Spinal cord (tissue), 10 donors: Measurements from ENCODE around the gene SEMA3D. TPM values are rescaled to one million over a fixed set of nuclear protein-coding genes. Genes with fewer than 3 reads are reported as not detected.
A peak's percentile ranks its signal among the peaks of the same experiment; 100 is the strongest.

ENCODE experiments used
- DNase-seq, 6 donors: peaks; one replicate each; pipeline versions ENCODE4 v3.0.0 to v3.0.0-alpha.2; 2013 to 2015; ENCODE audit warnings: low spot score in 6 of 6, low read depth in 4 of 6
- H3K27ac ChIP-seq: one replicate; pipeline ENCODE4 v1.5.1; 2013; ENCODE audit warnings: low read depth, low read length, control low read depth
- H3K27me3 ChIP-seq: one replicate; pipeline ENCODE4 v1.6.1; 2013; ENCODE audit warnings: low read length; ENCODE audit not compliant: control insufficient read depth, insufficient read depth
- H3K36me3 ChIP-seq: one replicate; pipeline ENCODE4 v1.6.1; 2013; ENCODE audit warnings: low read length; ENCODE audit not compliant: control insufficient read depth, insufficient read depth
- H3K4me1 ChIP-seq: one replicate; pipeline ENCODE4 v1.6.1; 2013; ENCODE audit warnings: low read length; ENCODE audit not compliant: control insufficient read depth, insufficient read depth
- H3K4me3 ChIP-seq: one replicate; pipeline ENCODE4 v1.5.1; 2013; ENCODE audit warnings: low read depth, low read length, control low read depth
- H3K9me3 ChIP-seq: one replicate; pipeline ENCODE4 v1.6.1; 2013; ENCODE audit warnings: low read length; ENCODE audit not compliant: control insufficient read depth, insufficient read depth
- WGBS: methylation state at CpG from one replicate; pipeline ENCODE4 v1.1.5; 2013; ENCODE audit warnings: missing lambda C conversion rate; ENCODE audit not compliant: insufficient coverage; 5-methylcytosine and 5-hydroxymethylcytosine counted together
- long read RNA-seq, 4 donors: transcript quantifications; one replicate each; lab custom pipeline, GENCODE V29; 2026
- polyA plus RNA-seq, 2 donors: library from polyadenylated mRNA; unstranded; fragments of 120-200 nt; gene quantifications; one replicate each; pipeline ENCODE4 v1.2.1, GENCODE V29; 2013; ENCODE audit not compliant: insufficient read length in 2 of 2
- total RNA-seq, 2 donors: library from RNA; depleted of rRNA in 1 of 2; stranded (reverse); fragments of 120-200 nt in 1 of 2; fragments of >200 nt in 1 of 2; gene quantifications; one replicate each; pipeline versions ENCODE4 v1.2.3 to v1.2.4, GENCODE V29; 2013 to 2014
- donor health status: healthy.

The SEMA3D gene
- total RNA-seq (10 to 100 TPM; 35.7 to 41.0 TPM), polyA plus RNA-seq (10 to 100 TPM in 1 of 2 donors, 1 to 10 TPM in 1; 8.8 to 13.2 TPM)
- long read RNA-seq, donor 1, result 0 reads
- long read RNA-seq, donor 2, result 0 reads
- long read RNA-seq, donor 3, result 0 reads
- long read RNA-seq, donor 4, result 0 reads

GRCh38 chr7:85186521-85187241, at the start of gene SEMA3D:
SEMA3D (minus strand) TSS chr7:85187056; CDS start chr7:85121891, 65,165 bp downstream.
- no peaks in the 10 kb centered on the region for H3K36me3 ChIP-seq
- H3K27ac ChIP-seq, result peak within 1 kb of the TSS; percentile 90
- H3K9me3 ChIP-seq, result no peaks in the 10 kb centered on the region
- H3K4me3 ChIP-seq, result peak within 1 kb of the TSS; percentile 91
- WGBS, result 0% methylated on average over 43 of the region's 45 CpGs
- peaks cover 21% of the 10 kb centered on the region for H3K4me1 ChIP-seq
- H3K27me3 ChIP-seq, result peaks cover 6% of the 10 kb centered on the region
- DNase-seq, result peak; percentile 59 to 94 (median 76)

GRCh38 chr7:85234730-85235129, 47.9 kb upstream of the SEMA3D start:
- Histone ChIP-seq H3K4me3 (no peak overlapping the region), H3K4me1 (no peaks in the 10 kb centered on the region), H3K27me3 (no peaks in the 10 kb centered on the region), H3K36me3 (no peaks in the 10 kb centered on the region), H3K9me3 (no peaks in the 10 kb centered on the region), H3K27ac (no peak overlapping the region)
- no peak for DNase-seq
- WGBS, result no CpG with 5 or more reads among the region's 3 CpGs

GRCh38 chr7:85232068-85232467, 45.2 kb upstream of the SEMA3D start:
- H3K36me3 ChIP-seq, result no peaks in the 10 kb centered on the region
- no peak for DNase-seq
- no peaks in the 10 kb centered on the region for H3K9me3 ChIP-seq
- no peaks in the 10 kb centered on the region for H3K4me1 ChIP-seq
- 100% methylated on average over 1 of the region's 2 CpGs for WGBS
- H3K4me3 ChIP-seq, result no peak overlapping the region
- H3K27ac ChIP-seq, result no peak overlapping the region
- no peaks in the 10 kb centered on the region for H3K27me3 ChIP-seq

GRCh38 chr7:85230623-85231022, 43.8 kb upstream of the SEMA3D start:
- Histone ChIP-seq H3K4me1 (no peaks in the 10 kb centered on the region), H3K27ac (no peak overlapping the region), H3K4me3 (no peak overlapping the region), H3K27me3 (no peaks in the 10 kb centered on the region), H3K9me3 (no peaks in the 10 kb centered on the region), H3K36me3 (no peaks in the 10 kb centered on the region)
- DNase-seq, result no peak
- WGBS, result 86% methylated on average over 3 of the region's 3 CpGs

- no peaks in the 10 kb centered on the region for H3K9me3 ChIP-seq
- no peak for DNase-seq
- H3K4me1 ChIP-seq, result no peaks in the 10 kb centered on the region
- H3K36me3 ChIP-seq, result no peaks in the 10 kb centered on the region
- no peak overlapping the region for H3K27ac ChIP-seq
- H3K27me3 ChIP-seq, result no peaks in the 10 kb centered on the region
- no peak overlapping the region for H3K4me3 ChIP-seq
These were observed 42.7 kb upstream of the SEMA3D start for GRCh38 chr7:85229544-85229943.

GRCh38 chr7:85226361-85227085, 39.7 kb upstream of the SEMA3D start:
- DNase-seq, result no peak
- H3K27me3 ChIP-seq, result no peaks in the 10 kb centered on the region
- no CpG with 5 or more reads among the region's 3 CpGs for WGBS

DNA sequence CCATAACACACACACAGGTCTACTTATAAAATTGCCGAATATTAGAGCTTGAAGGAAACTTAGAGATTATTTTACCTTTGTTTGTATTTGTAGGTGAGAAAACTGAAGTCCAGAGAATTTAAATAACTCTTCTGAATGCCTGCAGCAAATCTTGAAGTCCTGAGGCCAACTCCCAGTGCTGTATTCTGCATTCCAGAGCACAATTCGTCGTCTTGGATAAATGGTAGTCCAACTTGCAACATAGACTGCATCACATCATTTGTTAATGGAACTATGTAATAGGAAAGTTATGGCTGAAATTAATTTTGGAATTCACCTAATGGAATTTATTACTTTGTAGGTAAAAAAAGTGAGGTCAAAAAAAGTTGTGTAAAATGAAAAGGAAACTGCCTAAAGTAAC, 37.3 kb upstream of the SEMA3D start:
- Histone ChIP-seq H3K27me3 (no peaks in the 10 kb centered on the region), H3K9me3 (no peaks in the 10 kb centered on the region)
- no CpG with 5 or more reads among the region's 3 CpGs for WGBS

More at GRCh38 chr7:85226361-85227085, 39.7 kb upstream of the SEMA3D start:
- H3K27ac ChIP-seq, result no peak overlapping the region
- no peaks in the 10 kb centered on the region for H3K36me3 ChIP-seq
- no peak overlapping the region for H3K4me3 ChIP-seq
- H3K9me3 ChIP-seq, result no peaks in the 10 kb centered on the region
- no peaks in the 10 kb centered on the region for H3K4me1 ChIP-seq

GRCh38 chr7:85222522-85222921, 35.7 kb upstream of the SEMA3D start:
- Histone ChIP-seq H3K36me3 (no peaks in the 10 kb centered on the region), H3K27ac (no peak overlapping the region), H3K9me3 (no peaks in the 10 kb centered on the region), H3K4me1 (no peaks in the 10 kb centered on the region), H3K4me3 (no peak overlapping the region), H3K27me3 (no peaks in the 10 kb centered on the region)
- 90% methylated on average over 2 of the region's 4 CpGs for WGBS
- no peak for DNase-seq

More for the DNA sequence above, 37.3 kb upstream of the SEMA3D start:
- H3K27ac ChIP-seq, result no peak overlapping the region
- no peak overlapping the region for H3K4me3 ChIP-seq
- no peaks in the 10 kb centered on the region for H3K36me3 ChIP-seq
- no peak for DNase-seq
- H3K4me1 ChIP-seq, result no peaks in the 10 kb centered on the region

- Histone ChIP-seq H3K4me3 (no peak overlapping the region), H3K27ac (no peak overlapping the region), H3K36me3 (no peaks in the 10 kb centered on the region), H3K4me1 (no peaks in the 10 kb centered on the region), H3K27me3 (no peaks in the 10 kb centered on the region), H3K9me3 (no peaks in the 10 kb centered on the region)
- peak in 1 of 6 donors; percentile 51 for DNase-seq
These were observed 34.9 kb upstream of the SEMA3D start for GRCh38 chr7:85221796-85222195.

GRCh38 chr7:85220651-85221050, 33.8 kb upstream of the SEMA3D start:
- no peaks in the 10 kb centered on the region for H3K36me3 ChIP-seq

More at GRCh38 chr7:85220651-85221050, 33.8 kb upstream of the SEMA3D start:
- no peak for DNase-seq
- Histone ChIP-seq H3K27ac (no peak overlapping the region), H3K27me3 (no peaks in the 10 kb centered on the region), H3K4me3 (no peak overlapping the region), H3K9me3 (no peaks in the 10 kb centered on the region), H3K4me1 (no peaks in the 10 kb centered on the region)
